Adrenal gland (tissue), 5 donors: ENCODE results near the gene POLR1A.

Experiments
- CTCF ChIP-seq, 6 experiments: fragments of 450-650 bp in 4 of 6; fragments of 200-600 bp in 2 of 6; sonication (generic) in 1 of 6; IDR thresholded peaks; 1 replicate in 5 of 6; 2 replicates in 1 of 6; pipeline versions ENCODE4 v1.5.1 to v1.8.0; 2016 to 2021; ENCODE audit warnings: antibody characterized with exemption in 6 of 6, mild to moderate bottlenecking in 2 of 6, moderate library complexity in 1 of 6
- POLR2A ChIP-seq, 2 donors: fragments of 450-650 bp; IDR thresholded peaks; one replicate each; pipeline ENCODE4 v1.6.1; 2017; ENCODE audit warnings: antibody characterized with exemption in 2 of 2, mild to moderate bottlenecking in 2 of 2, moderate library complexity in 1 of 2
- donor health status: DM: no; HTN: no; CAD: no.

- no peak for TF ChIP-seq CTCF (IDR thresholded peaks at IDR 0.05)
- no peak for TF ChIP-seq POLR2A (IDR thresholded peaks at IDR 0.05)
These were observed 52.5 kb downstream of the POLR1A start for GRCh38 chr2:86053166-86053565.
